ENCODE results near the gene KRTAP15-1.

Gene KRTAP15-1, protein sequence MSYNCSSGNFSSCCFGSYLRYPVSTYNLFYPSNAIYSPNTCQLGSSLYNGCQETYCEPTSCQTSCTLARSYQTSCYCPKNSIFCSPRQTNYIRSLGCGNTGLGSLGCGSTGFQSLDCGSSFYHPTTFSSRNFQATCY

DNA sequence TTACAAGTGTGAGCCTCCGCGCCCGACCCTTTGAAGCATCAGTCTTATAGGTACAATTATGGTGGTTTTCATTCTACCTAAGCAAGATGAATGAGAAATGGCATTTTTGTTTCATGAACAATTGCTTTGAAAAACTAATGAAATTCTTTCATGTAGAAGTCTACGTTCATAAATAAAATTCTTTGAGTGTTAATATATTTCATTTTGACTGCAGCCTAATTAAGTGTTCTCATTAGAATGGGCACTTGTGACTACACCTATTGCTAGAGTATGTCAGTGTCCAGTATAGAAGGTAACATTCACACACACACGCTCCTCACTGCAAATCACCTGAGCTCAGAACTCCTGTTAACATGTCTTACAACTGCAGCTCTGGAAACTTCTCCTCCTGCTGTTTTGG, at the start of gene KRTAP15-1:
KRTAP15-1 (plus strand) TSS at position 301 of the 400 bp plus-strand sequence; CDS start at position 354, 53 bp downstream.
- H3K4me1 ChIP-seq (ENCODE audit: control insufficient read depth in 1 of 2, insufficient read depth in 1 of 2, low read depth in 1 of 2, low read length in 1 of 2): no peaks in the 10 kb centered on the region
- no peak within 1 kb of the TSS for H3K4me3 ChIP-seq (ENCODE audit: low read depth in 1 of 2, low read length in 1 of 2)
- no peaks in the 10 kb centered on the region for H3K9me3 ChIP-seq
- no peak within 1 kb of the TSS for H3K27ac ChIP-seq
- no peaks in the 10 kb centered on the region for H3K27me3 ChIP-seq
- TF ChIP-seq, protein P1, sequence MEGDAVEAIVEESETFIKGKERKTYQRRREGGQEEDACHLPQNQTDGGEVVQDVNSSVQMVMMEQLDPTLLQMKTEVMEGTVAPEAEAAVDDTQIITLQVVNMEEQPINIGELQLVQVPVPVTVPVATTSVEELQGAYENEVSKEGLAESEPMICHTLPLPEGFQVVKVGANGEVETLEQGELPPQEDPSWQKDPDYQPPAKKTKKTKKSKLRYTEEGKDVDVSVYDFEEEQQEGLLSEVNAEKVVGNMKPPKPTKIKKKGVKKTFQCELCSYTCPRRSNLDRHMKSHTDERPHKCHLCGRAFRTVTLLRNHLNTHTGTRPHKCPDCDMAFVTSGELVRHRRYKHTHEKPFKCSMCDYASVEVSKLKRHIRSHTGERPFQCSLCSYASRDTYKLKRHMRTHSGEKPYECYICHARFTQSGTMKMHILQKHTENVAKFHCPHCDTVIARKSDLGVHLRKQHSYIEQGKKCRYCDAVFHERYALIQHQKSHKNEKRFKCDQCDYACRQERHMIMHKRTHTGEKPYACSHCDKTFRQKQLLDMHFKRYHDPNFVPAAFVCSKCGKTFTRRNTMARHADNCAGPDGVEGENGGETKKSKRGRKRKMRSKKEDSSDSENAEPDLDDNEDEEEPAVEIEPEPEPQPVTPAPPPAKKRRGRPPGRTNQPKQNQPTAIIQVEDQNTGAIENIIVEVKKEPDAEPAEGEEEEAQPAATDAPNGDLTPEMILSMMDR (IDR thresholded peaks at IDR 0.05): no peak
- H3K36me3 ChIP-seq: no peaks in the 10 kb centered on the region

DNA sequence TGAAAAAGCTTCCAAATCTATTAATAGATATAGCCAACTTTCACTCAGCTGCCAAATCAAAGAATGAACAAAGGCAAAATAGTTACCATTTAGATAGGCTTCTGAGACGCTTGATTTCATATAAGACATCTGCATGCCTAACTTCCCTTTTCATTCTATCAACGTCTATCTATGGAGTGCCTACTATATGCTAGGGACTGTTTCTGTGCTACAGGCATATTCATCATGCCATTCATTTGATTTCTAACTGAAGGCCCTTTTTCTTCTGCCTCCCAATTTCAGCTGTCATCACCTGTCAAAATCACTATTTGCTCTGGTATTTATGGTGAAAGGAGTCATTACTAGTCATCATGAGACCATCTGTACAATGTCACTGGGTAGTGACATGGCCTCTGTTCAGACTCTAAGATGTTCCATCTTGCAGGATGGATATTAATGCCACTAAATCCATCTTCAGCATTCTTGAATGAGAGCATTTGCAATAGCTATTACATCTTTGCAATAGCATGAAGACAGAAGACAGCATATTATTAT, 48.5 kb upstream of the KRTAP15-1 start:
- TF ChIP-seq, protein P1 (IDR thresholded peaks at IDR 0.05): no peak
- Histone ChIP-seq H3K27ac (no peak overlapping the region), H3K27me3 (no peaks in the 10 kb centered on the region), H3K4me1 (ENCODE audit: control insufficient read depth in 1 of 2, insufficient read depth in 1 of 2, low read depth in 1 of 2, low read length in 1 of 2) (no peaks in the 10 kb centered on the region), H3K9me3 (no peaks in the 10 kb centered on the region), H3K36me3 (no peaks in the 10 kb centered on the region), H3K4me3 (ENCODE audit: low read depth in 1 of 2, low read length in 1 of 2) (no peak overlapping the region)

DNA sequence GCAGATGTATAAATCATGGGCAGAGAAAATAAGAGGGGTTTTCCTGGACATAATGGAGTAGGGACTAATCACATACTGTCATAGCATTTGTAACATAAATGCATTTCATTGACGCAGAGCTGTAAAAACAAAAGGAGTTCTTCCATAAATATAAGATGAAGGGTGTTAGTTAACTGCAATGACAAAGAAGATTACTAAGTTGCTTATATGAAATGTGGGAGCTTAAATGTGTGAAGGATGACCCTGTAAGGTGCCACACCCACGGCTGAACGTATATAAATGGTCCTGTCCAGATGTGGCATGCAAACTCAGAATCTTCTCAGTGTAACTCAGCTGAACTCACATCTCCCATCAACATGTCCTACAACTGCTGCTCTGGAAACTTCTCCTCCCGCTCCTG, 44.3 kb upstream of the KRTAP15-1 start, which contains the start of gene KRTAP13-1:
KRTAP13-1 (plus strand) TSS at position 301 of the 400 bp plus-strand sequence; CDS start at position 357, 56 bp downstream.
- Histone ChIP-seq H3K4me3 (ENCODE audit: low read depth in 1 of 2, low read length in 1 of 2) (no peak within 1 kb of the TSS), H3K9me3 (no peaks in the 10 kb centered on the region), H3K36me3 (no peaks in the 10 kb centered on the region), H3K27ac (no peak within 1 kb of the TSS), H3K4me1 (ENCODE audit: control insufficient read depth in 1 of 2, insufficient read depth in 1 of 2, low read depth in 1 of 2, low read length in 1 of 2) (no peaks in the 10 kb centered on the region), H3K27me3 (no peaks in the 10 kb centered on the region)
- TF ChIP-seq, protein P1 (IDR thresholded peaks at IDR 0.05): no peak

DNA sequence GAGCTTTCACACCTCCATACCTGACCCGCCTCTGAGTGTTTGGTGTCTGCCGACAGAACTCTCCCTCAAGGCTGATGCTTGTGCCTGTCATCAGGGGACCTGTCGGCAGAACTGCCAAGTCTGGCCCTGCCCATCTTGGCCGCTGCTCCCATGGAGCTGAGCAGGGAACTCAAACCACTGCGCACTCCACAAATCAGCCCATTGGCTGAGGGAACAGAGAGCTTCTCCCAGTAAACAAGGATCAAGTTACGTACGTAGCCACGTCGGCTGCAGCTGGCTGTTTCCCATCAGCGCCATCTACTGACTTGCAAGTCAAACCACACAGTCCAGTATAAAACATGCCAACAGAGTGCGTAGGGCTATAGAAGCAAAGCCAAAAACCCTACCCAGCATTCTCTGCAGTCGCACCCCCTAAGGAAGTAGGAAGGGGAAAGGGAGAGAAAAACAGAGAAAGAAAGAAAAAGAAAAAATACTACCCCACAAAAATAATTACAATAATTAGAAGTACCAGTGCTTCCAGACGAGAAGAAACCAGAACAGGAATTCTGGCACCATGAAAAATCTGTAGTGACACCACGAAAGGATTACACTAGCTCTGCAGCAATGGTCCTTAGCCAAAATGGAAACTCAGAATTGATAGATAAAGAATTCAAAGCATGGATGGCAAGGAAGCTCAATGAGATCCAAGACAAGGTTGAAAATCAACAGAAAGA, 31.1 kb upstream of the KRTAP15-1 start:
- Histone ChIP-seq H3K4me3 (ENCODE audit: low read depth in 1 of 2, low read length in 1 of 2) (no peak overlapping the region), H3K4me1 (ENCODE audit: control insufficient read depth in 1 of 2, insufficient read depth in 1 of 2, low read depth in 1 of 2, low read length in 1 of 2) (no peaks in the 10 kb centered on the region), H3K9me3 (no peaks in the 10 kb centered on the region), H3K27me3 (no peaks in the 10 kb centered on the region), H3K27ac (no peak overlapping the region), H3K36me3 (no peaks in the 10 kb centered on the region)
- TF ChIP-seq, protein P1 (IDR thresholded peaks at IDR 0.05): no peak

DNA sequence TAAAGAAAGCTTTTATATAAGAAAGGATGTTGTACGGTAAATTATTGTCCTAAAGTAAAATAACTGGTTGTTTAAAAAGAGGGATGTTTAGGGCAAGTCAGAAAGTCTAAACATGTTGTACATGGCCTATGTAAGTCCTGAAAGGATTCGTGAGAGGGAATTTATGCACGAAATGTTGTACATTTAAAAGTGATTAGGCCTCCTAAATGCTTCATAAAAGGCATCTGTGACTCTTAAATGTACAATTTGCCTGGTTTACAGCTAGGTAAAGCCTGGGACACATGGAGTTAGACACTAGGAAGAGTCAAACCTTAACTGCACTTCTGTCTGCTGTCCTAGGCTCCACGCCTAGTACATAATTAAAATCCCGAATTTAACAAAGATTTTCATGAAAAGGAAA, 24.1 kb upstream of the KRTAP15-1 start:
- Histone ChIP-seq H3K4me1 (ENCODE audit: control insufficient read depth in 1 of 2, insufficient read depth in 1 of 2, low read depth in 1 of 2, low read length in 1 of 2) (no peaks in the 10 kb centered on the region), H3K9me3 (no peaks in the 10 kb centered on the region), H3K27me3 (no peaks in the 10 kb centered on the region), H3K4me3 (ENCODE audit: low read depth in 1 of 2, low read length in 1 of 2) (no peak overlapping the region), H3K27ac (no peak overlapping the region), H3K36me3 (no peaks in the 10 kb centered on the region)
- TF ChIP-seq, protein P1 (IDR thresholded peaks at IDR 0.05): no peak

Measured in neutrophil (primary cell).